ENCODE results near the gene CHST8. TPM values are rescaled to one million over a fixed set of nuclear protein-coding genes. Genes with fewer than 3 reads are reported as not detected.

Gene CHST8
- total RNA-seq, 1 experiment from 2014 or later = not detected

DNA sequence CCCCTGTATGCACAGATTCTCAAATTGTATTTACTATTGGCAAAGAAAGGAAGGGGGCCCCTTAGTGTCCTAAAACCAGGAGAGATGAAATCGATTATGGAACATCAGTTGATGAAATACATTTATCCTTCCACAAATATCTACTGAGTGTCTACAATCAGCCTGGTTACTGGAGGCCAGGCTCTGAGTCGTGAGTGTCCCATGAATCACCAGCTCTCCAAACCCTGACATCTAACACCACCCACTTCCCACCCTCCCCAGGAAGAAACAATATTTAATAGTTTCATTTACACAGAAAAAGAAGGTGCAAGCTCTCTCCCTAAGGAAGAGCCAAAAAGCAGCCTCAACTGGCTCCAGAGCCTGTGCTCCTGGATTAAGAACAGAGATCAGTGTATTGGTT is 200.1 kb downstream of the CHST8 start:
- TF ChIP-seq, protein P1, sequence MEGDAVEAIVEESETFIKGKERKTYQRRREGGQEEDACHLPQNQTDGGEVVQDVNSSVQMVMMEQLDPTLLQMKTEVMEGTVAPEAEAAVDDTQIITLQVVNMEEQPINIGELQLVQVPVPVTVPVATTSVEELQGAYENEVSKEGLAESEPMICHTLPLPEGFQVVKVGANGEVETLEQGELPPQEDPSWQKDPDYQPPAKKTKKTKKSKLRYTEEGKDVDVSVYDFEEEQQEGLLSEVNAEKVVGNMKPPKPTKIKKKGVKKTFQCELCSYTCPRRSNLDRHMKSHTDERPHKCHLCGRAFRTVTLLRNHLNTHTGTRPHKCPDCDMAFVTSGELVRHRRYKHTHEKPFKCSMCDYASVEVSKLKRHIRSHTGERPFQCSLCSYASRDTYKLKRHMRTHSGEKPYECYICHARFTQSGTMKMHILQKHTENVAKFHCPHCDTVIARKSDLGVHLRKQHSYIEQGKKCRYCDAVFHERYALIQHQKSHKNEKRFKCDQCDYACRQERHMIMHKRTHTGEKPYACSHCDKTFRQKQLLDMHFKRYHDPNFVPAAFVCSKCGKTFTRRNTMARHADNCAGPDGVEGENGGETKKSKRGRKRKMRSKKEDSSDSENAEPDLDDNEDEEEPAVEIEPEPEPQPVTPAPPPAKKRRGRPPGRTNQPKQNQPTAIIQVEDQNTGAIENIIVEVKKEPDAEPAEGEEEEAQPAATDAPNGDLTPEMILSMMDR (IDR thresholded peaks at IDR 0.05; ENCODE audit: unreplicated experiment) = no peak
- intact Hi-C loops (cut with micrococcal nuclease) = no loop called here
- peaks cover 8% of the 10 kb centered on the region for H3K4me1 Mint-ChIP-seq (ENCODE audit: insufficient read depth, unreplicated experiment)
- peak; percentile 40 for DNase-seq (ENCODE audit: unreplicated experiment)
- no peak overlapping the region for H3K4me3 Mint-ChIP-seq (ENCODE audit: unreplicated experiment)
- H3K9me3 Mint-ChIP-seq (ENCODE audit: unreplicated experiment) = no peaks in the 10 kb centered on the region
- ChIA-PET CTCF (interaction anchor here (0.5 to 4.8 kb wide), 10 partner anchors 11 to 838 kb away, joined by 3 to 21 read pairs (median 3); no protein-coding TSS in a partner anchor), POLR2A (interaction anchor here (1.0 to 5.1 kb wide), 2 partner anchors 26 to 352 kb away, joined by 4 to 47 read pairs; partner anchors contain the start of gene KCTD15)
- no peaks in the 10 kb centered on the region for H3K36me3 Mint-ChIP-seq (ENCODE audit: insufficient read depth, unreplicated experiment)
- no TSS peak for BruUV-seq (replicated peaks)
- H3K27ac Mint-ChIP-seq (ENCODE audit: low read depth, unreplicated experiment) = no peak overlapping the region
- no peaks in the 10 kb centered on the region for H3K27me3 Mint-ChIP-seq (ENCODE audit: insufficient read depth, unreplicated experiment)

Other genes starting within 250 kb of the CHST8 start
- 78.5 and 91.3 TPM in 2 replicates for gene CEBPG, start 248.2 kb upstream of the CHST8 start, total RNA-seq (2022)
- 18.3 and 19.7 TPM in 2 replicates for gene PEPD, start 100.2 kb upstream of the CHST8 start, total RNA-seq (2022)
- gene KCTD15, start 174.9 kb downstream of the CHST8 start, total RNA-seq (2022) = 53.7 and 56.5 TPM in 2 replicates